Left renal pelvis (tissue), 4 donors: ENCODE measurements around the gene TRIP12. TPM values are rescaled to one million over a fixed set of nuclear protein-coding genes. Genes with fewer than 3 reads are reported as not detected.
"Not testable (repeated sequence)": the region's sequence is repeated elsewhere in the genome, so short reads cannot be mapped to it uniquely, and the experiment has no call there.

Experiments used
- DNase-seq, 4 donors: peaks; one replicate each; pipeline ENCODE4 v3.0.0-alpha.2; 2013; ENCODE audit warnings: low read depth in 4 of 4, low spot score in 3 of 4
- polyA plus RNA-seq, 4 donors: library from polyadenylated mRNA; unstranded; fragments of 120-200 nt; gene quantifications; one replicate each; pipeline ENCODE4 v1.2.1, GENCODE V29; 2013; ENCODE audit not compliant: insufficient read length in 4 of 4

Gene TRIP12
- polyA plus RNA-seq, 4 donors = 133 to 204 (median 193) TPM

DNA sequence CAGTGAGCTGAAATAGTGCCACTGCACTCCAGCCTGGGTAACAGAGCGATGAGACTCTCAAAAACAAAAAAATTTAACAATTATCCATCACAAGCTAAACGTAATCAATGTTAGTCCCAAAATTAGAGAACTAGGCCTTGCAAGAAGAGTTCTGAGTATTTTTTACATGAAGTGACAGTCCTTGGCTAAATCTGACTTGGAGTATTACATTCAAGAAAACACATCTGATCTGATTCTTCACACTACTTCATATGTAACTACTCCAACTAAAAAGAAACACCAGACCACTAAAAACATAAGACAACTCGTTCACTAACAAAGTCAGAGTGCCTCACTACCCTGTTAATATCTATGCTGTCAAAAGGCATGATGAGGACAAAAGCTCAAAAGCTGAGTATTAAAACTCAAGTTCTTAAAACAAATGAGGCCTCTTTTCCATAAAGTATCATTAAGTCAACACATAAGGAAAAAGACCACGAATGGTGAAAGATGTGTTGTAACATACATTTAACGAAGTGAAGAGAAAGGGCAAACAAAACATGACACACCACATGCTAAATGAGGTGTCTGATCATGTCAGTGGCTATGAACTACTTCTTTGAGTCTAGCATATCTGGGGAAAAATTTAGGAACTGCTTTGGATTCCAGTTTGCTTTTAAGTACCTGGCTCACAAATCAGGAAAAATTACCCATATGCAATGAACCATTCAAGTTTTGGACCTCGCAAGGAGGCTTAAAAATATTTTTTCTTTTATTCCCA is 42.4 kb downstream of the TRIP12 start:
- no peak for DNase-seq

DNA sequence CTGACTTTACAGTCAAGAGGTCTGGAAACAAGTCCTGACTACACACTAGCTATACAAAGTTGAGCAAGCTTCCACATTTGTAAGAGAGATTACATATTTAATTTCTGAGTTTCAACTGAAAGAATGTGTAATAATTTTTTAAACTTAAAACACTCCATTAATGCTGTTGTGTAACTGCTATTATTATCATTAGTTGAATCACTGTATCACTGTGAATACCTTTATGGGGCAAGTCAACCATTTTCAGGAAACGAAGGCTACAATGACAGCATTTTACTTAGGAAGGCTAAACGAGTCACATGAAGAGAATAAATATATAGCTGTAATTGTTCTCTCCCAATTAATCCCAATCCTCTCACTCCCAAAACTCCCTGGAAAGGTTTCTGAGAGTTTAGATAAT is 46.3 kb downstream of the TRIP12 start:
- DNase-seq = no peak

DNA sequence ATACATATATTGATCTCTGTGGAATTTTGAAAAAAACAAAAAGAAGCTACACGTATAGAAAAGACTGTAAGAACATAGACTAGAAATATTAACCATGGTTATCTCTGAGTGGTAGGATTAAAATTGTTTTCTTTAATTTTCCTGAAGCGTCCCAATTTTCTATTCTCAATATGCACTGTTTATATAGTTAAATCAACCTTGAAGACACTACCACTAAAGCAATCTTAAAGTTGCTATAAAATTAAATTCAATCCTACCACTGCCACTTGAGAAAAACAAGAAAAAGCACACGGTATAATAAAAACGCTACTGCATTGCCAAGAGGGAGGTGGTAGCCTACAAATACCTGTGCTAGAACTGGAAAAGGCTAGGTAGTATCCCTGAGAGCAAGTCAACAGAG is 47.2 kb downstream of the TRIP12 start:
- DNase-seq = no peak

DNA sequence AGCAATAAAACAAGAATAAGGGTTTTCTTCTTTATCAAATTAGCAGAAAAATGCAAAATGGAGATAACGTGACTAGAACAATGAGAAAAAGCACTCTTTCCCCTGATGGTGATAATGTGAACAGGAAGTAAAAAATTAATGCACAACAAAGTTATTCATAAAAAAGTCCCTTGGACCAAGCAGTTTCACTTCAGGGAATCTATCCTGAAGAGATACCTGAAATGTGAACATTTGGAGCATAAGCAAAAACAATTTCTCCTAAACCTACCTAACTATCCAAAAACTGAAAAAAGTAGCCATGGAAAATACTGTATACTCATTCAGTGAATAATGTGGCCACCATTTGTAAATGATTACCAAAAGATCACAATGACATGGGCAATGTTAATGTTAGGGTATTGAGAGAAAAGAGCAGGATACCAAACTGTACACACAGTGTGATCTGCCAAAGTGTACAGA is 48.7 kb downstream of the TRIP12 start:
- DNase-seq = no peak

DNA sequence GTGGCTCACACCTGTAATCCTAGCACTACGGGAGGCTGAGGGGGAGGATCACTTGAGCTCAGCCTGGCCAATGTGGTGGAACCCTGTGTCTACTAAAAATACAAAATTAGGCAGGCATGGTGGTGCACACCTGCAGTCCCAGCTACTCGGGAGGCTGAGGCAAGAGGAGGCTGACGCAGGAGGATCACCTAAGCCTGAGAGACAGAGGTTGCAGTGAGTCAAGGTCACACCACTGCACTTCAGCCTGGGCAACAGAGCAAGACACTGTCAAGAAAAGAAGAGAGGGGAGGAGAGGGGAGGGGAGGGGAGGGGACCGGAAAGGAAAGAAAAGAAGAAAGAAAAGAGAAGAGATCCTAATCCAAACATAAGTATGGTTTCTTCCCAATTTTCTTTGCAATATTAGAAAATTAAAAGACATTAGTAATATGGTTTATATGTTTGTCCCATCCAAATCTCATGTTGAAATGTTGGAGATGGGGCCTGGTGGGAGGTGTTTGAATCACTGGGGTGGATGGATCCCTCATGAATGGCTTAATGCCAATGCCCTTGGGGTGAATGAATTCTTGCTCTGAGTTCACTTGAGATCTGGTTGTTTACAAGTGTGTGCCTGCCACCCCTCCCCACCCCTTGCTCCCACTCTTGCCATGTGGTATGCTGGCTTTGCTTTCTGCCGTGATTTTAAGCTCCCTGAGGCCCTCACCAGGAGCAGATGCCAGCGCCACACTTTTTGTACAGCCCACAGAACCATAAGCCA is 50.7 kb downstream of the TRIP12 start:
- no peak for DNase-seq

DNA sequence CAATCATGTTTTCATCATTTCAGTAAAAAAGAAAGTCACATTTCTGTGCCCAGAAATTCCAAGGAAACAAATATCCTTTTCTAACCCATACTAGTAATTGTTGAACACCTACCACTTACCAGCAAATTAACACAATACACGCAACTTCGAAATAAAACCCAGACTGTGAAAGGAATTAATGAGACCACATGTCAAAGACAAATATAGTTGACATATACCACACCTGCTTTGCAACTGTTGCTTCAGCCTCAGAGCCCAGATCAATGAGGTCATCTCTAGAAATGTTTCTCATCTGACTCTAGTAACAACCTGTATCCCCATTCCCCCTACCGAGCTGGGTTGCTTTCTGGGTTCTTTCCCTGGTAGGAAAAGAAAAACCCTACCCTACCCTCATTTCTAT is 52.6 kb downstream of the TRIP12 start:
- DNase-seq = no peak

DNA sequence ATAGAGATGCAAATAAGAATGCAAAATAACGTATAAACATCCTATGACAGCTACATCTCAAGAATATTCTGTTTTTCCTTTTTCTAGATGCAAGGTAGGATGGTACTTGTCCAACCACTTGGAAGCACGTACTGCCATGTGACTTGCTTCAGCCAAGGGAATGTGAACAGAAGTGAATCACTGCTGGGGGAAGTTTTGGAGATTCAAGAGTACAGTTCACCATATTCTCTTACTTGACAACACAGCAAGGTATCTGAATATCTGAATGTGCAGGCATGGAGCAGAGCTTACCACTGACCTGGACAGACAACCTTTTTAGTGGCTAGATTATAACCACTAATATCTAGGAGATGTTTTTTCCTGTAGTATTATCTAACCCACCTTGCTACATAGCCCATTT is 53.0 kb downstream of the TRIP12 start:
- DNase-seq = no peak

DNA sequence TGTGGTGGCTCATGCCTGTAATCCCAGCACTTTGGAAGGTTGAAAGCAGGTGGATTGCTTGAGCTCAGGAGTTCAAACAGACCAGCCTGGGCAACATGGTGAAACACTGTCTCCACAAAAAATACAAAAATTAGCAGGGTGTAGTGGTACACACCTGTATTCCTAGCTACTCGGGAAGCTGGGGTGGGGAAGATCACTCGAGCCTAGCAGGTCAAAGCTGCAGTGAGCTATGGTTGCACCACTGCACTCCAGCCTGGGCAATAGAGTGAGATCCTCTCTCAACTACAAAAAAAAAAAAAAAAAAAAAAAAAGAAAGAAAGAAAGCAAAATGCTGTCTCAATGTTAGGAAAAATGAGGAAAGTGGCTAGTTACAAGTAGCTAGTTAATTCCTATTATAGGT is 56.8 kb downstream of the TRIP12 start:
- DNase-seq = no peak

DNA sequence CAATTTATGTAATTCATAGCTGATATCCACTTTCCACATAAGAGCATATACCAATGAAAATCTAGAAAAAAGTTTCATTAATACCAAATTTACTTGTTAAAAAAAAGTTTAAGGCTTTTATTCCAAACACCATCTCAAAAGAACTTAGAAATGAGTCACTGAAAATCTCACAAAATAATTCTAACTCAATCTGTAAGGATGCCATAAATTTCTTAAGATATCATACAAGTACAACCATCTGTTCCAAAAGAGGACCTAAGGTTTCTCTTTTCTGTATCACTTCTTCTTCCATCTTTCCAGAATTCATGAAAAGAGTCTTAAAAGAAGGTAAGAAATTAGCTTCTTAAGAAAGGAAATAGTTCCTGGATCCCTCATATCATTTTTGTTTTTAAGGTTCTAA is 60.4 kb downstream of the TRIP12 start:
- no peak for DNase-seq

DNA sequence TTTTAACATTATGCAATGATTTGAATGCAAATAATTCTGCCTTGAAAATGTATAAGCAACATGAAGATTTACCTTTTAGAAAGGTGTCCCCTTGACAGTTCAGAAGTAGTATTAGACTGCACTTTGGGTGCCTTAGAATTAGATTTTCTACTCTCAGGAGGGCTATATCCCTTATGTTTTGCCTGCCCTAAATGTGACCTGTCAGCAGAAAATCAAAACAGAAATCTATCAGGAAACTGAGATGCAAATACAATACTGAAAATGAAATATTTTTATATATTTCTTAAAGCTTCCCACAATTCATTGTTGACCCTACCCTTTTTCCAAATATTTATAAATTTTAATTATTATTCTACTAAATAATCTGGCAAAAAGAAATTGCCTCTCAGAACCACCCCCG is 61.5 kb downstream of the TRIP12 start:
- DNase-seq = no peak

DNA sequence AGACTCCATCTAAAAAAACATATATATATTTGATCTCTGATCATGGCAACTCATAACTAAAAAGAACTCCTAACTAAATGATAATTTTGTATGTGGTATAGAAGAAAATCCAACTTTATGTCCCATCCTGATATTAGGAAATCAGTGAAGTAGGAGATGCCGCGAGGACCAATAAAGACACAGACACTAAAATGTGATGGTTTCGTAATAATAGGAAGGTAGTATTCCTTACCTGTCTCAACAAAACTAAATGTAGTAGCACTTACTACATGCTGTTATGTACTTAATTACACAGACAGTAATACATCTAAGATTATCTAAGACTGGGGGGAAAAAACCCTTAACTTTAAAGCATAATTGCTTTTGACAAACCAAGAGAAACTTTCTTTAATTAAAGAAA is 63.5 kb downstream of the TRIP12 start:
- no peak for DNase-seq

DNA sequence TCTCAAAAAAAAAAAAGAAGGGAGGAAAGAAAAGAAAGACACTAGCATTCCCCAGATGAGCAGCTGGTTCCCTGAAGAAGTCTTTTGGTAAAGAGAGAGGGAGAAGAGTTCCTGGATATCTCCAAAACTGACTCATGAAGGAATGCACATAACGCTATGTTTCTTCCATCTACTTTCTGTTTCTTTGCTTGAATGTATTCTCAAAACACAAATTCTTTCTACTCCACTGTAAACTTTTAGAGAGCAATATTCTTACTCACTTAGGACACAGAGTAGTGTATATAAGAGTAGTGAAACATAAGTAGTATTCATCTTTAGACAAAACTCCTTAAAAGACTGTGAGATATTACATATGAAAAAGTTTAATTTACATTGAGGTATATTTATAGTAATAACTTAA is 64.2 kb downstream of the TRIP12 start:
- DNase-seq = no peak

DNA sequence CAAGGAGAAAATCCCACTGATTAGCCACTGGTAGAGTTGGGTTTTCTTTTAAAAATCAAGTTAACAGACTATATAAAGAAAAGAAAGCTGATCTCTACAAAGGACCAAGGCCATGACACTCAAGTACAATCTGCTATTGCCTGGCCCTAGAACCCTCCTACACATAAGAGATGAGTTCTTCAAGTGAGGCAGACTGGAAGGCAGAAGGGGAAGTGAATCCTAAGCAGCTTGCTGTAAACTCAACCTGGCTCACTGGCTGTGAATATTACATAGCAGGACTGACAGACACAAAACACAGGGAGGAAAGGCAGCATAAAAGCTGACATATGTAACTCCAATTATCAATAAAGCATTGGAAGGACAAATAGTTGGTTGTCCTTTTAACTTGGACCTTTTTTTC is 65.4 kb downstream of the TRIP12 start:
- DNase-seq = no peak

DNA sequence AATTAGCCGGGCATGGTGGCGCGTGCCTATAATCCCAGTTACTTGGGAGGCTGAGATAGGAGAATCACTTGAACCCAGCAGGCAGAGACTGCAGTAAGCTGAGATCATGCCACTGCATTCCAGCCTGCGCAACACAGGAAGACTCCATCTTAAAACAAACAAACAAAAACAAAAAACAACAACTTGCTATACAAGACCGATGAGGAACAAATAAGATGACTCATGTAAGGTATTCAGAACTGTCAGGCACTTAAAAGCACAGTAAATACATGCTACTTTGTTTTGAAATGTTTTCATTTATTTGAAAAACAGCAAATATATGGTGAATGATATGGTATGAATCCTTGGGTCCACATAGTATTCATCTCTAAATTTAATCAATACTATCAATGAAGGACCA is 66.7 kb downstream of the TRIP12 start:
- no peak for DNase-seq

DNA sequence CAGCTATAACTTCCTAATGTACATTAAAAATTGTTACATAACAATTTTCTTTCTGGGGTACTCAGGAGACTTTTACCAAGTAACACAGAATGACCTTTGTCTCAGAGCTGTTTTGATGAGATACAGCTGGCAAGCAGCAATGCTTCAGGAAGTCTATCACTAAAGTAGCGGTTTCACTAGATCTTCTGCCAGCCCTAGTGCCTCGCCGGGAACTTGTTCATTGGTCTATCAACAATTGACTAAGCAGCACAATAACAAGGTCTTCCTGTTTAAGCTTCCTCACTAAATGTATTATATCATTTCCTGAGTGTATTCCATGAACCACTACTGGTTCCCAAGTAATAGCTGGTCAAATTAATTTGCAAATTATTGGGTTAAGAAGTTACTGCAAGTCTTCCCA is 69.2 kb downstream of the TRIP12 start:
- DNase-seq = no peak

DNA sequence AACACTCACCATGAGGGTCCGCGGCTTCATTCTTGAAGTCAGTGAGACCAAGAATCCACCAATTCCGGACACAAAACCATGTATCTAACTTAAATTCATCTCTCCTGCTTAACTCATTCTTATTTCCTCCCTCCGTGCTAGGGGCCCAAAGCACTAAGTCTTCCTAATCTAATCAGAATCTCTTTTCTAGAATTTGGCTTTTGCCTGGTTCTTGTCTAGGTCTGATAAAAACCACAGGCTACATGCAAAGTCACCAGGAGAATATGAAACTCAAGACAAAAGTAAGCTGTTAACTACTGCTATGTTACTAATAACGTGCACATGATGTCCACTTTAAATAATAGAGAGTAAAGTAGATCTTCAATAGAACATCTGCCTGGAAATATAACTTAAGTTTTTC is 69.9 kb downstream of the TRIP12 start:
- no peak for DNase-seq

DNA sequence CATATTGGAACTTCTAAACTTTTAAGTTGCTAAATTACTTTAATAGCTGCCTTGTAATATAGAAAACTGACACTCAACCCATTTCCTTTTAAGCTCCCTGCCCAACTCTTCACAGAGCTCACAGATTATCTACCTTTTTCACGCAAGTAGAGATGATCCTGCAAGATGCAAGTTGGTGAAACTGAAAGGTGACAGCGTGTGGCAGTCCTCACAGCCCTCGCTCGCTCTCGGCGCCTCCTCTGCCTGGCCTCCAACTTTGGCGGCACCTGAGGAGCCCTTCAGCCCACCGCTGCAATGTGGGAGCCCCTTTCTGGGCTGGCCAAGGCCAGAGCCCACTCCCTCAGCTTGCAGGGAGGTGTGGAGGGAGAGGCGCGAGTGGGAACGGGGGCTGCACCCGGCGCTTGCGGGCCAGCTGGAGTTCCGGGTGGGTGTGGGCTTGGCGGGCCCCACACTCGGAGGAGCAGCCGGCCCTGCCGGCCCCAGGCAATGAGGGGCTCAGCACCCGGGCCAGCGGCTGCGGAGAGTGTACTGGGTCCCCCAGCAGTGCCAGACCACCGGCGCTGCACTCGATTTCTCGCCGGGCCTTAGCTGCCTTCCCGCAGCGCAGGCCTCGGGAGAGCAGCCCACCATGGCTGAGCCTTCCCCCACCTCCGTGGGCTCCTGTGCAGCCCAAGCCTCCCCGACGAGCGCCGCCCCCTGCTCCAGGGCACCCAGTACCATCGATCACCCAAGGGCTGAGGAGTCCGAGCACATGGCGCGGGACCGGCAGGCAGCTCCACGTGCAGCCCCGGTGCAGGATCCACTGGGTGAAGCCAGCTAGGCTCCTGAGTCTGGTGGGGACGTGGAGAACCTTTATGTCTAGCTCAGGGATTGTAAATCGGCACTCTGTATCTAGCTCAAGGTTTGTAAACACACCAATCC is 71.2 kb downstream of the TRIP12 start:
- DNase-seq = not testable (repeated sequence)

DNA sequence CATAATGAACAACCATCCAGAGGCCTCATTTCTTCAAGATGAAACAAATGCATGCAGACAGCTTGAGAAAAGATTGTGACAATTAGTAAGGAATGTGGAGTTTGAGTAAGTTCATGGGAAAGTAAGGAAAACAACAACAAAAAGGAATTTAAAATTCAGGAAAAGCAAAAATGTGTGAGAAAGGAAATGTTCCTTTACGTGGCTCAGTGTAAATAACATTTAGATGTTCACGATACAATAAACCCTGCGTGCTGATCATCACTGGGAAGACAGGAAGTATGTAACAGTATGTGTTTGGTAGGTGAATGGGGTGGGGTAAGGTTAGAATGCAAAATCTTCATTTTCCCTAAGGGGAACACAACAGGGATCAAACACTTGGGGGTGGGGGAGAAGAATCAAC is 72.7 kb downstream of the TRIP12 start:
- DNase-seq = no peak

DNA sequence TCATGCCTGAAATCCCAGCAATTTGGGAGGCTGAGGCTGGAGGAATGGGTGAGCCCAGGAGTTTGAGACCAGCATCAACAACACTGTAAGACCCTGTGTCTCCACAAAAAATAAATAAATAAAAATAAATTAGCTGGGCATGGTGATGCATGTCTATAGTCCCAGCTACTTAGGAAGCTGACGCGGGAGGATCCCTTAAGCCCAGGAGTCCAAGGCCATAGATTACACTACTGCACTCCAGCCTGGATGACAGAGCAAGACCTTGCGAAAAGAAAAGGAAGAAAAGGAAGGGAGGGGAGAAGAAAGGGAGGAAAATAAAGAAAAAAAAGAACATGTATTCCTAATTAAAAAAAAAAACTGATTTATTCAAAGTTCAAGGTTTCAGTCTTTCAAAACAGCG is 78.2 kb downstream of the TRIP12 start:
- no peak for DNase-seq

DNA sequence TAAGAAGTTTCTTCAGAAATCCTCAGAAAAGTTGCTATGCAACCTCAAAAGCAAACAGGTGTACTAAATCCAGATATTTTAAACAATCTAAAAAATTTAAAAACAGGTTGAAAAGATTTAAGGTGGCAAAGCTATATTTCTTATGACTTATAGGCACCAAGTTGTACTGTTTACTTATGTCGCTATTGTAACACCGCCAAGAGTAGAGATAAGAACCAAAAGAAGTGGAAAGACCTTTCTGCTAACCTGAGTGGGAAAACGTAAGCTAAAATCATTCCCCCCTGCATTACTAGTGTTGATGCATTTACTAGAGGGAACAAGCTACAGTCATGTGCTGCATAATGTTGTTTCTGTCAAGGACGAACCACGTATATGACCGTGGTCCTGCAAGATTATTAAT is 83.1 kb downstream of the TRIP12 start:
- no peak for DNase-seq

DNA sequence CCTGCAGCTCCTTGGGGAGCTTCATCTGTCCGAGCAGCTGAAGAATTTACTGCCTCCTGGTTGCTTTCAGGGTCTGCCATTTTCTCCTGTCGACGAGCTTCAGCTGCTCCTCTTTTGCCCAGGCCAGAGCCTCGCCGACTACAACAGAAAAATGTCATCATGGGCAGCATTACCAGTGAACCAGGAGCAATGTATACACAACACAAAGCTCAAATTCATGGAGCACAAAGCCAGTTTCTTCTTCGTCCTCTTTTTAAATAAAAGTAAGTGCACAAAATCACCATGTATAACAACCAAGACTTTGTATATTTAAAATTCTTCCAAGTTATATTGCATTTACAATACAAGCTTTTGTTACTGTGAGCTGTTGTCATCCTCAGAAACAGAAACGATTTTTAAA is 85.0 kb downstream of the TRIP12 start:
- no peak for DNase-seq
